Measurements from ENCODE around the gene ATXN7.

The ATXN7 gene

DNA sequence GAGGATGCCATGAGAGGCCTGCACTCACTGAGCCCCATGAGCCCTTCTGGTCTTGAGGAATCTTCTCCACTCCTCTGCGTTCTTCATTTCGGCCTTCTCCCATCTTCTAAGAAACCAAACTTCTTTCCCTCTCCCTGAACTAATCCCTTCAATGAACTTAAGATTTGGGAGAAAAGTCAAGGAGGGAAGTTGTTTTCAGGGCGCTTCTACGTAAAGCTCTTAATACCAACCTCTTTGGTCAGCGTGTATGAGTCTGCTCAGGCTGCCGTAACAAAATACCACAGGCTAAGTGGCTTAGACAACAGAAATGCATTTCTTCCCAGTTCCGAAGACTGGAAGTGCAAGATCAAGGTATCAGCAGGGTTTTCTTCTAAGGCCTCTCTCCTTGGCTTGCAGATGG lies 173.4 kb downstream of the ATXN7 start:
- Histone ChIP-seq H2BK5ac (ENCODE audit: low read length) (no peak overlapping the region), H3K27me3 (ENCODE audit: insufficient read depth, low read length, poor library complexity) (no peaks in the 10 kb centered on the region), H3K56ac (ENCODE audit: low read length) (no peak overlapping the region), H3K4me2 (ENCODE audit: low read length) (no peak overlapping the region), H3K4me3 (ENCODE audit: low read length) (no peak overlapping the region), H2BK15ac (replicated peaks; ENCODE audit: low read depth) (no peak overlapping the region), H2BK120ac (ENCODE audit: low read depth, low read length) (no peak overlapping the region), H3K79me2 (ENCODE audit: control insufficient read depth, insufficient read depth, low read length) (no peaks in the 10 kb centered on the region), H3K36me3 (ENCODE audit: control insufficient read depth, insufficient read depth, low read length) (no peaks in the 10 kb centered on the region), H3K18ac (ENCODE audit: low read length) (no peak overlapping the region), H3K4me1 (ENCODE audit: control insufficient read depth, low read depth, low read length) (no peaks in the 10 kb centered on the region), H4K5ac (ENCODE audit: low read length) (no peak overlapping the region), H3K4ac (ENCODE audit: low read depth, low read length) (no peak overlapping the region), H3K79me1 (ENCODE audit: low read length) (no peaks in the 10 kb centered on the region), H3K23ac (ENCODE audit: low read length) (no peak overlapping the region), H3K27ac (ENCODE audit: low read depth, low read length) (no peak overlapping the region), H2AK5ac (ENCODE audit: low read length) (no peak overlapping the region), H4K8ac (ENCODE audit: low read depth, low read length) (no peak overlapping the region), H3K9ac (ENCODE audit: low read length) (no peak overlapping the region)
- WGBS (ENCODE audit: extremely low coverage, insufficient coverage, low lambda C conversion rate) = no CpG with 5 or more reads among the region's 7 CpGs
- no peak for DNase-seq

DNA sequence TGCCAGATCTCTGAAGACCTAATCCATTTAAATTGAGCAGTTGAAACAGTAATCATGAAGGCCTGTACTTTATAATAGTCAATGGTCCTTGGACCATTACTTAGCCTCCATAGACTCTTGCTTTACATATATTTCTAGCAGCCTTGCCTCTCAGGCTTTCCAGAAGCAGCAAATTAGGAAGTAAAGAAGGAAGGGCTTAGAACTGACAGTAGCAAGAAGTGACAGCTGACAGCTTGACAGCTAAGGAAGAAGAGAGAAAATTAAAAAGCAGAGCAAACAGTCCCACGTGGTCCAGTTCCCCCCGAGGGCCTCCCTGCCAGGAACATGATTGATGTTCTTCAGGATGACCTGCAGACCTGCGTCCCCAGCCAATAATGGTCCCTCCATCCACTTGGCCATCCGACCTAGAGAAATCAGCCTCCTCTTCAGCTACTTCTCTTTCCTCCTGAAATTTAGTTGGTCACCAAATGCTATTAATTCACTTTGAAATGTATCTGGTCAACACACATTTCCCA lies 174.6 kb downstream of the ATXN7 start:
- no CpG with 5 or more reads among the region's 4 CpGs for WGBS (ENCODE audit: extremely low coverage, insufficient coverage, low lambda C conversion rate)
- Histone ChIP-seq H3K23ac (ENCODE audit: low read length) (no peak overlapping the region), H4K5ac (ENCODE audit: low read length) (no peak overlapping the region), H3K79me1 (ENCODE audit: low read length) (no peaks in the 10 kb centered on the region), H3K4ac (ENCODE audit: low read depth, low read length) (no peak overlapping the region), H3K79me2 (ENCODE audit: control insufficient read depth, insufficient read depth, low read length) (no peaks in the 10 kb centered on the region), H3K18ac (ENCODE audit: low read length) (no peak overlapping the region), H2AK5ac (ENCODE audit: low read length) (no peak overlapping the region), H3K4me2 (ENCODE audit: low read length) (no peak overlapping the region), H3K27me3 (ENCODE audit: insufficient read depth, low read length, poor library complexity) (no peaks in the 10 kb centered on the region), H3K9ac (ENCODE audit: low read length) (no peak overlapping the region), H2BK120ac (ENCODE audit: low read depth, low read length) (no peak overlapping the region), H3K27ac (ENCODE audit: low read depth, low read length) (no peak overlapping the region), H3K56ac (ENCODE audit: low read length) (no peak overlapping the region), H2BK15ac (replicated peaks; ENCODE audit: low read depth) (no peak overlapping the region), H2BK5ac (ENCODE audit: low read length) (no peak overlapping the region), H3K4me1 (ENCODE audit: control insufficient read depth, low read depth, low read length) (no peaks in the 10 kb centered on the region), H3K4me3 (ENCODE audit: low read length) (no peak overlapping the region), H3K36me3 (ENCODE audit: control insufficient read depth, insufficient read depth, low read length) (no peaks in the 10 kb centered on the region), H4K8ac (ENCODE audit: low read depth, low read length) (no peak overlapping the region)
- no peak for DNase-seq

DNA sequence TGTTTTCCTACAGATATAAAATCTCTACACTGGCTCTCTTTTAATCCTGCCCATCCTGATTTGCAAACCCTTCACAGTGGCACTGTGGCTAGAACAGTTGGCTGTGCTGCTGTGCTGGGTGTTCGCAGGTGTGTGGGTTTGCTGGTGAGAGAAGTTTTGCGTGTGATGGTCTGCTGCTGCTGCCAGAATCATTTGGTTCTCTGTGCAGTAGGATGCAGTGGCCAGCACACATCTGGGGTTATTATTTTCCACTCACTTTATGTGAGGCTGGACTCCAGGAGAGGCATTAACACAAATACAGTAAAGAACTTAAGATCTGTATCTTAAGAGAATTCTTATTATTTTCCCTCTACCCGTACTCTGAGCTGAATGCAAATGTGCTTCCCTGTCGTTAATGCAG lies 175.7 kb downstream of the ATXN7 start:
- Histone ChIP-seq H2BK5ac (ENCODE audit: low read length) (no peak overlapping the region), H3K4me3 (ENCODE audit: low read length) (no peak overlapping the region), H3K4ac (ENCODE audit: low read depth, low read length) (no peak overlapping the region), H4K8ac (ENCODE audit: low read depth, low read length) (no peak overlapping the region), H3K18ac (ENCODE audit: low read length) (no peak overlapping the region), H3K36me3 (ENCODE audit: control insufficient read depth, insufficient read depth, low read length) (no peaks in the 10 kb centered on the region), H2BK15ac (replicated peaks; ENCODE audit: low read depth) (no peak overlapping the region), H3K27me3 (ENCODE audit: insufficient read depth, low read length, poor library complexity) (no peaks in the 10 kb centered on the region), H3K23ac (ENCODE audit: low read length) (no peak overlapping the region), H3K79me2 (ENCODE audit: control insufficient read depth, insufficient read depth, low read length) (no peaks in the 10 kb centered on the region), H2AK5ac (ENCODE audit: low read length) (no peak overlapping the region), H2BK120ac (ENCODE audit: low read depth, low read length) (no peak overlapping the region), H3K4me2 (ENCODE audit: low read length) (no peak overlapping the region), H3K56ac (ENCODE audit: low read length) (no peak overlapping the region), H4K5ac (ENCODE audit: low read length) (no peak overlapping the region), H3K27ac (ENCODE audit: low read depth, low read length) (no peak overlapping the region), H3K4me1 (ENCODE audit: control insufficient read depth, low read depth, low read length) (no peaks in the 10 kb centered on the region), H3K79me1 (ENCODE audit: low read length) (no peaks in the 10 kb centered on the region), H3K9ac (ENCODE audit: low read length) (no peak overlapping the region)
- WGBS (ENCODE audit: extremely low coverage, insufficient coverage, low lambda C conversion rate) = no CpG with 5 or more reads among the region's 4 CpGs
- no peak for DNase-seq

DNA sequence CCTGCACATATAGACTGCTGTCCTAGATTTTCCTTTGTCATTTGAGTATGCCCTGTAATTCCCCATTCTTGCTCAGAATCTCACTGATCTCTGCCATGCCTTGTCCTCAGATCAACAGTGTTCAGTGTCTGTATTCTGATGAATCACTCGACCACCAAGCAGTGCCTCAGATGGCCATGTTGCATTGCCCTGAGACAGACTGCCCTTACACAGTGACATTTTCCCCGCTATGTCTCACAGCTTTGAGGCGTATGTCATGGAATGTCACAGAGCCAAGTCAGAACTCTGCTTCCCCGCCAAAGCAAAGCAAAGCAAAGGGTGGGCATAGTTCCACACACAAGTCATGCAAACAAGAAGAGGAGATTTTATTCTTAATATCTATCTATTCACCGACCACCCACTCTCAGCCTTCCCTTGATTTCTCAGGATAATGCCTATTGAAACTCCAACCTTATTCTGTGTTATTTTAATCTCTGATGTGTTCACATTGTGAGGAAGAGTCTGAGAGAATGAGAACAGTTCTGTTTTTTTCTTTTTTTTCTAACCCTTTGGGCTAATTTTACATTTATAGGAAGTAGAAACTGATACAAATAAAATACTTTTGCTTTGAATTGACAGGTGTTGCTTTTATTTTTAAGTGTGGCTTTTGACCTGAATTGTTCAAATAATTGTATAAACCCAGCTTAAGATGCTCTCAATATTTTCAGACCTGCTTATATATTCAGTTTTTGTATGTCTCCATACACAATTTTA lies 176.5 kb downstream of the ATXN7 start:
- no peak for DNase-seq
- H3K9ac ChIP-seq (ENCODE audit: low read length) = no peak overlapping the region

DNA sequence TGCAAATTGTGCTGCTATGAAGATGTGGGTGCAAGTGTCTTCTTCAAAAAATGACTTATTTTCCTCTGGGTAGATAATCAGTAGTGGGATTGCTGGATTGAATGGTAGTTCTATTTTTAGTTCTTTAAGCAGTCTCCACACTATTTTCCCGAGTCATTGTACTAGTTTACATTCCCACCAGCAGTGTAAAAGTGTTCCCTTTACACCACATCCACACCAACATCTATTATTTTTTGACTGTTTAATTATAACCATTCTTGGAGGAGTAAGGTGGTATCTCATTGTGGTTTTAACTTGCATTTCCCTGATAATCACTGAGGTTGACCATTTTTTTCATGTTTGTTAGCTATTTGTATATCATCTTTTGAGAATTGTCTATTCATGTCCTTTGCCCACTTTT lies 179.3 kb downstream of the ATXN7 start:
- WGBS (ENCODE audit: extremely low coverage, insufficient coverage, low lambda C conversion rate) = no CpG with 5 or more reads among the region's 1 CpG
- DNase-seq = no peak
- no peak overlapping the region for H3K56ac ChIP-seq (ENCODE audit: low read length)
- no peak overlapping the region for H3K4me2 ChIP-seq (ENCODE audit: low read length)
- H3K4ac ChIP-seq (ENCODE audit: low read depth, low read length) = no peak overlapping the region
- no peak overlapping the region for H4K5ac ChIP-seq (ENCODE audit: low read length)
- H2BK120ac ChIP-seq (ENCODE audit: low read depth, low read length) = no peak overlapping the region
- H3K79me2 ChIP-seq (ENCODE audit: control insufficient read depth, insufficient read depth, low read length) = no peaks in the 10 kb centered on the region
- H3K9ac ChIP-seq (ENCODE audit: low read length) = no peak overlapping the region
- H3K18ac ChIP-seq (ENCODE audit: low read length) = no peak overlapping the region
- H2BK5ac ChIP-seq (ENCODE audit: low read length) = no peak overlapping the region
- H3K4me3 ChIP-seq (ENCODE audit: low read length) = no peak overlapping the region
- no peak overlapping the region for H3K27ac ChIP-seq (ENCODE audit: low read depth, low read length)
- no peak overlapping the region for H3K23ac ChIP-seq (ENCODE audit: low read length)
- no peaks in the 10 kb centered on the region for H3K27me3 ChIP-seq (ENCODE audit: insufficient read depth, low read length, poor library complexity)
- H3K4me1 ChIP-seq (ENCODE audit: control insufficient read depth, low read depth, low read length) = no peaks in the 10 kb centered on the region
- H2BK15ac ChIP-seq (replicated peaks; ENCODE audit: low read depth) = no peak overlapping the region
- H2AK5ac ChIP-seq (ENCODE audit: low read length) = no peak overlapping the region
- no peaks in the 10 kb centered on the region for H3K36me3 ChIP-seq (ENCODE audit: control insufficient read depth, insufficient read depth, low read length)
- H4K8ac ChIP-seq (ENCODE audit: low read depth, low read length) = no peak overlapping the region
- H3K79me1 ChIP-seq (ENCODE audit: low read length) = no peaks in the 10 kb centered on the region

More for the DNA sequence above, 176.5 kb downstream of the ATXN7 start:
- no peak overlapping the region for H3K4ac ChIP-seq (ENCODE audit: low read depth, low read length)
- H4K8ac ChIP-seq (ENCODE audit: low read depth, low read length) = no peak overlapping the region
- no peak overlapping the region for H3K18ac ChIP-seq (ENCODE audit: low read length)
- no peak overlapping the region for H2BK120ac ChIP-seq (ENCODE audit: low read depth, low read length)
- H3K27me3 ChIP-seq (ENCODE audit: insufficient read depth, low read length, poor library complexity) = no peaks in the 10 kb centered on the region
- H3K23ac ChIP-seq (ENCODE audit: low read length) = no peak overlapping the region
- H3K4me3 ChIP-seq (ENCODE audit: low read length) = no peak overlapping the region
- WGBS (ENCODE audit: extremely low coverage, insufficient coverage, low lambda C conversion rate) = no CpG with 5 or more reads among the region's 5 CpGs
- no peak overlapping the region for H3K4me2 ChIP-seq (ENCODE audit: low read length)
- H2AK5ac ChIP-seq (ENCODE audit: low read length) = no peak overlapping the region
- no peak overlapping the region for H3K27ac ChIP-seq (ENCODE audit: low read depth, low read length)
- no peak overlapping the region for H2BK5ac ChIP-seq (ENCODE audit: low read length)
- no peaks in the 10 kb centered on the region for H3K36me3 ChIP-seq (ENCODE audit: control insufficient read depth, insufficient read depth, low read length)
- H3K4me1 ChIP-seq (ENCODE audit: control insufficient read depth, low read depth, low read length) = no peaks in the 10 kb centered on the region
- H3K79me2 ChIP-seq (ENCODE audit: control insufficient read depth, insufficient read depth, low read length) = no peaks in the 10 kb centered on the region
- no peaks in the 10 kb centered on the region for H3K79me1 ChIP-seq (ENCODE audit: low read length)
- H4K5ac ChIP-seq (ENCODE audit: low read length) = no peak overlapping the region
- no peak overlapping the region for H3K56ac ChIP-seq (ENCODE audit: low read length)
- no peak overlapping the region for H2BK15ac ChIP-seq (replicated peaks; ENCODE audit: low read depth)

DNA sequence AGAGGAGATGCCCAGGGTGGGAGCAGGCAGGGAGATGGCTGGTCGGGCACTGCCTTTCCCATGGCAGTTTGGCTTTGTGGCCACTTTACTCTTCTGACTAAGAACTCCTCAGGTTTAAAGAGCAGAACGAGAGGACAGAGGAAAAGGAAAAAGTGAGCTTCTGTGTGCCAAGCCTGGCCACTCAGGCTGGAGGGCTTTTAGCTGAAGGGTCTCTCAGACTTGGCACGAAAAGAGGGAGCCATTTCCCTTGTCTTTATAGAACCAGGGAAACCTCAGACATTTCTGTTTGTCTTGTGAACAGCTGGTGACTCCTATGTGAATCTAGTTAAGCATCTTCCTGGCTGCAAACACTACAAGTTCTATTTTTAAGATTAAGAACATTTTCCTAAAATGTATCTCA lies 182.9 kb downstream of the ATXN7 start:
- H2BK15ac ChIP-seq (replicated peaks; ENCODE audit: low read depth) = no peak overlapping the region
- H3K27ac ChIP-seq (ENCODE audit: low read depth, low read length) = no peak overlapping the region
- no peak overlapping the region for H3K4ac ChIP-seq (ENCODE audit: low read depth, low read length)
- no peak overlapping the region for H2BK120ac ChIP-seq (ENCODE audit: low read depth, low read length)
- no peak overlapping the region for H3K4me3 ChIP-seq (ENCODE audit: low read length)
- H2BK5ac ChIP-seq (ENCODE audit: low read length) = no peak overlapping the region
- no peaks in the 10 kb centered on the region for H3K79me2 ChIP-seq (ENCODE audit: control insufficient read depth, insufficient read depth, low read length)
- no peak for DNase-seq
- H3K56ac ChIP-seq (ENCODE audit: low read length) = no peak overlapping the region
- H3K79me1 ChIP-seq (ENCODE audit: low read length) = no peaks in the 10 kb centered on the region
- peaks cover 9% of the 10 kb centered on the region for H3K4me1 ChIP-seq (ENCODE audit: control insufficient read depth, low read depth, low read length)
- no peak overlapping the region for H3K18ac ChIP-seq (ENCODE audit: low read length)
- H3K27me3 ChIP-seq (ENCODE audit: insufficient read depth, low read length, poor library complexity) = no peaks in the 10 kb centered on the region
- WGBS (ENCODE audit: extremely low coverage, insufficient coverage, low lambda C conversion rate) = no CpG with 5 or more reads among the region's 3 CpGs
- no peak overlapping the region for H2AK5ac ChIP-seq (ENCODE audit: low read length)
- no peaks in the 10 kb centered on the region for H3K36me3 ChIP-seq (ENCODE audit: control insufficient read depth, insufficient read depth, low read length)
- no peak overlapping the region for H4K5ac ChIP-seq (ENCODE audit: low read length)
- no peak overlapping the region for H3K4me2 ChIP-seq (ENCODE audit: low read length)
- H4K8ac ChIP-seq (ENCODE audit: low read depth, low read length) = no peak overlapping the region
- no peak overlapping the region for H3K9ac ChIP-seq (ENCODE audit: low read length)
- no peak overlapping the region for H3K23ac ChIP-seq (ENCODE audit: low read length)

Measured in mesendoderm (in vitro differentiated cells).